SIG-M5 (cell line): Measurements from ENCODE around the gene RPA4.
"Not testable (repeated sequence)": the region's sequence is repeated elsewhere in the genome, so short reads cannot be mapped to it uniquely, and the experiment has no call there.

ENCODE experiments used
- DNase-seq: peaks from one replicate; lab custom pipeline; 2025; lab: John Stamatoyannopoulos, UW

RPA4 gene, protein sequence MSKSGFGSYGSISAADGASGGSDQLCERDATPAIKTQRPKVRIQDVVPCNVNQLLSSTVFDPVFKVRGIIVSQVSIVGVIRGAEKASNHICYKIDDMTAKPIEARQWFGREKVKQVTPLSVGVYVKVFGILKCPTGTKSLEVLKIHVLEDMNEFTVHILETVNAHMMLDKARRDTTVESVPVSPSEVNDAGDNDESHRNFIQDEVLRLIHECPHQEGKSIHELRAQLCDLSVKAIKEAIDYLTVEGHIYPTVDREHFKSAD

GRCh38 chrX:96883608-96884007, at the start of gene RPA4:
RPA4 (plus strand) TSS chrX:96883908; CDS start chrX:96884311, 403 bp downstream.
- no peak for DNase-seq

DNA sequence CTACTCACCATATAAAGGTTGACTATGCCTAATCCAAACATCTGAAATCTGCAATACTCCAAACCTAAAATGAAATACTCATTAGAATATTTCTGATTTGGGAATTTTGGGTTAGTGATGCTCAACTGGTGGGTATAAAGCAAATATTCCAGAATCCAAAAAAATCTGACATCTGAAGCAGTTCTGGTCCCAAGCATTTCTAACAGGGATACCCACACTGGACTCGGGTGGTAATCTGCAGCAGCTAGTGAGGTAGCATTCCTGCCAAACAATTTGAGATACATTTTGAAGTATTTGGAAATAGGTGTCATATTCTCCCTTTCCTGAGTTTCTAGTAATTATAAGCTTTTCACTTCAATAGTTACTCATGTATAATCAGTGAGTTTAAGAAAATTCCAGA, 49.6 kb upstream of the RPA4 start:
- no peak for DNase-seq

- no peak for DNase-seq
Measured at GRCh38 chrX:96835660-96836289, 47.9 kb upstream of the RPA4 start.

GRCh38 chrX:96837808-96838207, 45.9 kb upstream of the RPA4 start:
- DNase-seq, result no peak

GRCh38 chrX:96838537-96838936, 45.2 kb upstream of the RPA4 start:
- no peak for DNase-seq

- DNase-seq, result no peak
Measured at GRCh38 chrX:96841325-96841724, 42.4 kb upstream of the RPA4 start.

- DNase-seq, result not testable (repeated sequence)
Measured at GRCh38 chrX:96841866-96842265, 41.8 kb upstream of the RPA4 start.

DNA sequence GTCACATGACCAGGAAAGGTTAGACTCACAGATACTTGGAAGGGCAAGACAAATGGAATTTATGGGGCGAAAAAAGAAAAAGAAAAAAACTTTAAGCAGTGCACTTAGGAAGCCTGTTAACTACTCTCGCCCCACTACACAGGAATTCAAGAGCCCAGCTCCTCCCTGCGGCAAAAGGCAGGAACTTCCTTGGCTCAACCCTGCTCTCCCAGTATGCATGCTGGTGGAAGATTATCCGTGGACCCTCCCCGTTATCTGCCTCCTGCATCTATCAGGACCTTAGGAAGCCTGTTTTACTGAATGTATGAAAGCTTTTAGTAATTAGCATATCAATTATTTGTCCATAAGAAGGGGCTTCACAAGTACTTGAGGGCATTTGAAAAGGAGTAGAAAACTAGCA, 40.1 kb upstream of the RPA4 start:
- DNase-seq, result no peak

DNA sequence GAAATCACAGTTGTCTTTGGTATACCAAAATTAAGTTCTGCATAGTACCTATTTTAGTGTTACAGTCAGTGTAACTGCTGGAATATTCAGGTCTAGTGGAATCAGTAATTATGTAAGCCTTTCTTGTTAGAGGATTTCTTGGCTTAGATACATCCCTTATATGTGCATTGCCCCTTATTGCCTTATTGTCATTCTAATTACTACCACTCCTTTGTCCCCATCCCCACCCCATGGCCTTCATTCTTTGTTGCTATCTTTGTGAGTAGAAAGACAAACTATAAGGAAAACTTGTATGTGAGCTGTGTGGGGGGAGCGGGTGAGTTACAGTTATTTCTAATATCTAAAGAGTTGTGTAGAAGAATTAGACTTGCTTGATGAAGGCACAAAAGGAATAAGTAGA, 36.9 kb upstream of the RPA4 start:
- no peak for DNase-seq

- not testable (repeated sequence) for DNase-seq
Measured at GRCh38 chrX:96859422-96859821, 24.3 kb upstream of the RPA4 start.

GRCh38 chrX:96861218-96861617, 22.5 kb upstream of the RPA4 start:
- no peak for DNase-seq

GRCh38 chrX:96861661-96862060, 22.0 kb upstream of the RPA4 start:
- DNase-seq, result no peak

- no peak for DNase-seq
Measured at GRCh38 chrX:96884027-96884426, 319 bp downstream of the RPA4 start.

DNA sequence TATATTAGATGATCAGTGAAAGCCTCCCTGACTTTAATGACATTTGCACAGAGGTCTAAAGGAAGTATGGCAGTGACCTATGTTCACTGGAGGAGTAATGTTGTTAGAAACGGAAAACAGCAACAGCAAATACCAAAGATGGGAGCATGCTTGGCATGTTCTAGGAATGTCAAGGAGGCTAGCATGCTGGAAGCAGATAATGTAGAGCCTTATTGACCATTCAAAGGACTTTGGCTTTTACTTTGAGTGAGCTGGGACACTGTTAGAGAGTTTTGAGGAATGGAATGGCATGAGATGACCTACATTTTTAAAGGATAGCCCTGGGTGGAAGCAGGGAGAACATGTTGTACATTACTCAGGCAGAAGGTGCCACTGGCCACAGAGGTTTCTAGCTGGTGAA, 6.0 kb downstream of the RPA4 start:
- no peak for DNase-seq

- no peak for DNase-seq
Measured at GRCh38 chrX:96906741-96907140, 23.0 kb downstream of the RPA4 start.

DNA sequence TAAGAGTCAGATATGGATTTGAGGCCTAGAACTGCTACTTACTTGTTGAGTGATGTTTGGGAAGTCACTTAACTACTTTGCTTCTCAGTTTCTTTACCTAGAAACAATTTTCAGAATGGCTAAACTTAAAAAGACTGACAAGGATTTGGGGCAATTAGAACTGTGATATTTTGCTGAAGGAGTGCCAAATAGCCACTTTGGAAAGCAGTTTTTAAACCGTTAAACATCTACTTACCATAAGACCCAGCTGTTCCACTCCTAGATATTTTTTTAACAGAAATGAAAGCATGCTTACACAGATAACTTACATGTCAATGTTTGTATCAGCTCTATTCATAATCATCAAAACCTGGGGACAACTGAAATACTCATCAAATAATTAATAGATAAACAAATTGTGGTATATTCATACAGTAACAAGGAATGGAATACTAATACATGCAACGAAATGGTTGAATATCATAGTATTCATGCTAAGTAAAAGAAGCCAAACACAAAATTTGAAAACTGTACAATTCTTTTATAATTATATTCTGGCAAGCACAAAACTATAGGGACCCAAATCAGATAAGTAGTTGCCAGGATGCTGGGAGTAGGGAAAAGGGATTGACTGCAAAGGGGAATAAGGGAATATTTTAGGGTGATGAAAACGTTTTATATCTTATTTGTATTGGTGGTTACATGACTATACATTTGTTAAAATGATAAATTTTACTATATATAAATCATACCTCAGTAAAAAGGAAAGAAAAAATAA, 24.0 kb downstream of the RPA4 start:
- DNase-seq, result no peak

DNA sequence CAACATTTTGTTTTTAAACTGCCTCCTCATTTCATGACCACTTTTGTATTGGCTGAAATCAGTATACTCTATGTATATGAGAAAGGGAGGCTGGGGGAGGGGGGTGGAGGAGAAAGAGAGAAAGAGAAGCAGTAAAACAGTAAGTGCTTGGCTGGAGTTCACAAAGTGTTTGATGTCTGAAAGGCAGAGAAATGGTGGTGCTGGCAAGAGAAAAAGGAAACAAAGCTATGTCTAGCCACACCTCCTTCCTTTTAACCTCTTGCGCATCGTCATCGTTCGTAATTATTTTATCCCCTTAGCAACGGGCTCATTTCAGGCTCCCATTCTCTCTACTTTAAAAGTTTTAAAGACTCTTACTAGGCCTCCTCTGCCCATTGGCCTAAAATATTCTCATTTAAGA, 25.6 kb downstream of the RPA4 start:
- DNase-seq, result no peak

GRCh38 chrX:96918864-96919263, 35.2 kb downstream of the RPA4 start:
- DNase-seq, result no peak

DNA sequence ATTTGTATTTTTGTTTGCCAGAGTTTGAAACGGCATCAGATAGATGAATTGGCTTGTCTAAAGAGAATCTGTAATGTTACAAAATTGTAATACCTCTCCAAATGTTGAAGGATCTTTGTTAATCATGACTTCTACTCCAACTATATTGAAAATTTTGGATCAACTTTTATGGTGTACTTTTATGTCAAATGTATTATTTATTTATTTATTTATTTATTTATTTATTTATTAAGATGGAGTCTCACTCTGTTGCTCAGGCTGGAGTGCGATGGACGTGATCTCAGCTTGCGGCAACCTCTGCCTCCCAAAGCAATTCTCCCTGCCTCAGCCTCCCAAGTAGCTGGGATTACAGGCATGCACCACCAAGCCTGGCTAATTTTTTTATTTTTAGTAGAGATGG, 36.0 kb downstream of the RPA4 start:
- no peak for DNase-seq

GRCh38 chrX:96924581-96924980, 40.9 kb downstream of the RPA4 start:
- no peak for DNase-seq

- DNase-seq, result no peak
Measured at GRCh38 chrX:96929036-96929435, 45.3 kb downstream of the RPA4 start.
